OCI-LY7 (cell line): ENCODE results near the gene ZNF335.

Source experiments
- EZH2phosphoT487 ChIP-seq: fragments of 200-600 bp; sonication (generic); IDR thresholded peaks from 2 replicates; pipeline ENCODE4 v1.6.1; 2018; ENCODE audit warnings: low read depth, borderline replicate concordance, mild to moderate bottlenecking, mixed run types, antibody characterized with exemption, low read length, moderate library complexity, mixed read lengths
- TF ChIP-seq, protein P1 (sequence below): fragments of 200-600 bp; sonication (generic); conservative IDR thresholded peaks from 2 replicates; pipeline ENCODE4 v1.5.1; 2014; ENCODE audit warnings: mild to moderate bottlenecking, antibody characterized with exemption, low read length, moderate library complexity, mixed read lengths

DNA sequence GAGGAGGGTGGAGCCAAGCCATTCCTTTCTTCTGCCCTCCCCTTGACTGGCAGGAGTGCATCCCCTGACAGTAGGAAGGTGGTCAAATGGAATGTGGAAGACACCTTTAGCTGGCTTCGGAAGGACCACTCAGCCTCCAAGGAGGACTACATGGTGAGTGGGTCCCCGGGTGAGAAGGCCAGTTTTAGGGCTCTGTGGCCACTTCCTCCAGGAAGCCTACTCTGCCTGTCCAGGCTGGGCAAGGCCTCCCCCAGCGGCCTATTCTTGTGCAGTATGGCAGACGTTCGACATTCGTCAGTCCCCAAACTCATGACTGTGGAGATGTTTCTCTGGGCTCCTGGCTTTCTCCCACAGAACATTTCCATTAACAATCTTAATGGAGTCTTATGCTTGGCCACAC is 28.4 kb downstream of the ZNF335 start:
- TF ChIP-seq, protein P1, sequence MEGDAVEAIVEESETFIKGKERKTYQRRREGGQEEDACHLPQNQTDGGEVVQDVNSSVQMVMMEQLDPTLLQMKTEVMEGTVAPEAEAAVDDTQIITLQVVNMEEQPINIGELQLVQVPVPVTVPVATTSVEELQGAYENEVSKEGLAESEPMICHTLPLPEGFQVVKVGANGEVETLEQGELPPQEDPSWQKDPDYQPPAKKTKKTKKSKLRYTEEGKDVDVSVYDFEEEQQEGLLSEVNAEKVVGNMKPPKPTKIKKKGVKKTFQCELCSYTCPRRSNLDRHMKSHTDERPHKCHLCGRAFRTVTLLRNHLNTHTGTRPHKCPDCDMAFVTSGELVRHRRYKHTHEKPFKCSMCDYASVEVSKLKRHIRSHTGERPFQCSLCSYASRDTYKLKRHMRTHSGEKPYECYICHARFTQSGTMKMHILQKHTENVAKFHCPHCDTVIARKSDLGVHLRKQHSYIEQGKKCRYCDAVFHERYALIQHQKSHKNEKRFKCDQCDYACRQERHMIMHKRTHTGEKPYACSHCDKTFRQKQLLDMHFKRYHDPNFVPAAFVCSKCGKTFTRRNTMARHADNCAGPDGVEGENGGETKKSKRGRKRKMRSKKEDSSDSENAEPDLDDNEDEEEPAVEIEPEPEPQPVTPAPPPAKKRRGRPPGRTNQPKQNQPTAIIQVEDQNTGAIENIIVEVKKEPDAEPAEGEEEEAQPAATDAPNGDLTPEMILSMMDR, result no peak
- TF ChIP-seq EZH2phosphoT487, result no peak
